ENCODE results near the gene STK39. TPM values are rescaled to one million over a fixed set of nuclear protein-coding genes. Genes with fewer than 3 reads are reported as not detected.

The STK39 gene
- total RNA-seq, 1 experiment from 2014 or later: 22.1 TPM

DNA sequence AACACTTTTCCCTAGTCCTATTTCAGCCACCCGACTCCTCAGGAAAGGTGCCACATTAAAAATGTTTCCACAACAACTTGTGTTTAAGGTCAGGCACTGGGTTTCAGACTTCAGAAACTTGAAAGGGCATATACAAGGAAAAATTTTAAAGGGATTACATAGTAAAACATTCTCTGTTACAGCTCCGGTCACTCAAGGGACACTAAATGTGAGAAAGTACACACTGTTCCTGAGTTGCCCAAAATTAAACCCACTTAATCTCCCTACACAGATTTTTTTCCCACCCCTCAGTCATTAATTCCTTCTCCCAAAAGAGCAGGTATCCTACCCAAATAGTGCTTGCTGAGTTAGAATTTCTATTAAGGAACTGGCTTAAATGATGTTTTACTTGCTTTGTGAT, 14.2 kb downstream of the STK39 start:
- H4K91ac ChIP-seq (ENCODE audit: insufficient read length, low read depth, low read length): no peak overlapping the region
- no peak overlapping the region for H4K8ac ChIP-seq (replicated peaks; ENCODE audit: insufficient read length, low read depth, low read length)
- H2BK12ac ChIP-seq (ENCODE audit: insufficient read length, low read depth, low read length): no peak overlapping the region
- H3K23me2 ChIP-seq (ENCODE audit: insufficient read length, low read depth, low read length, poor library complexity, severe bottlenecking): no peaks in the 10 kb centered on the region
- H3K56ac ChIP-seq (ENCODE audit: insufficient read length, low read depth, low read length): no peak overlapping the region
- Mint-ChIP-seq H3K4me3 (no peak overlapping the region), H3K36me3 (ENCODE audit: insufficient read depth in 1 of 3, low read depth in 3 of 3) (peaks cover 5 to 13% (median 8%) of the 10 kb centered on the region in 3 experiments; a peak in 6 of 7 replicates), H3K4me1 (no peaks in the 10 kb centered on the region; a peak in 1 of 4 replicates), H3K27me3 (ENCODE audit: low read depth) (no peaks in the 10 kb centered on the region), H3K9me3 (peaks cover 6 to 7% of the 10 kb centered on the region in 2 experiments; a peak in 3 of 5 replicates), H3K27ac (no peak overlapping the region)
- no peak overlapping the region for H2BK20ac ChIP-seq (ENCODE audit: low read depth, low read length, poor library complexity, severe bottlenecking)
- H2AFZ ChIP-seq (ENCODE audit: low read length): no peak overlapping the region
- H3K27me3 ChIP-seq (ENCODE audit: insufficient read depth, low read length): no peaks in the 10 kb centered on the region
- H2BK5ac ChIP-seq (ENCODE audit: insufficient read length, low read length): no peak overlapping the region
- no peaks in the 10 kb centered on the region for H3K79me1 ChIP-seq (ENCODE audit: insufficient read depth, low read depth, low read length, poor library complexity, severe bottlenecking)
- H4K5ac ChIP-seq (ENCODE audit: insufficient read length, low read depth, low read length): no peak overlapping the region
- no peak overlapping the region for H3K14ac ChIP-seq (ENCODE audit: insufficient read depth, low read length)
- no peaks in the 10 kb centered on the region for H3K79me2 ChIP-seq (ENCODE audit: insufficient read depth, low read length)
- WGBS (ENCODE audit: extremely low coverage, insufficient read length, low lambda C conversion rate): no CpG with 5 or more reads among the region's 2 CpGs
- no peak overlapping the region for H3K18ac ChIP-seq (ENCODE audit: insufficient read length, low read depth, low read length)
- no peak overlapping the region for H3K27ac ChIP-seq (ENCODE audit: insufficient read length, low read depth, low read length)
- no peaks in the 10 kb centered on the region for H4K20me1 ChIP-seq (ENCODE audit: control insufficient read depth, insufficient read depth, insufficient read length)
- DNase-seq: no peak
- H2BK120ac ChIP-seq (ENCODE audit: low read depth, low read length, poor library complexity, severe bottlenecking): no peak overlapping the region
- H3K9ac ChIP-seq (ENCODE audit: extremely low read depth, insufficient read length, low read length): no peak overlapping the region
- TF ChIP-seq, protein P1, sequence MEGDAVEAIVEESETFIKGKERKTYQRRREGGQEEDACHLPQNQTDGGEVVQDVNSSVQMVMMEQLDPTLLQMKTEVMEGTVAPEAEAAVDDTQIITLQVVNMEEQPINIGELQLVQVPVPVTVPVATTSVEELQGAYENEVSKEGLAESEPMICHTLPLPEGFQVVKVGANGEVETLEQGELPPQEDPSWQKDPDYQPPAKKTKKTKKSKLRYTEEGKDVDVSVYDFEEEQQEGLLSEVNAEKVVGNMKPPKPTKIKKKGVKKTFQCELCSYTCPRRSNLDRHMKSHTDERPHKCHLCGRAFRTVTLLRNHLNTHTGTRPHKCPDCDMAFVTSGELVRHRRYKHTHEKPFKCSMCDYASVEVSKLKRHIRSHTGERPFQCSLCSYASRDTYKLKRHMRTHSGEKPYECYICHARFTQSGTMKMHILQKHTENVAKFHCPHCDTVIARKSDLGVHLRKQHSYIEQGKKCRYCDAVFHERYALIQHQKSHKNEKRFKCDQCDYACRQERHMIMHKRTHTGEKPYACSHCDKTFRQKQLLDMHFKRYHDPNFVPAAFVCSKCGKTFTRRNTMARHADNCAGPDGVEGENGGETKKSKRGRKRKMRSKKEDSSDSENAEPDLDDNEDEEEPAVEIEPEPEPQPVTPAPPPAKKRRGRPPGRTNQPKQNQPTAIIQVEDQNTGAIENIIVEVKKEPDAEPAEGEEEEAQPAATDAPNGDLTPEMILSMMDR (conservative IDR thresholded peaks at IDR 0.05): no peak
- H3K23ac ChIP-seq (ENCODE audit: insufficient read length, low read depth, low read length): no peak overlapping the region
- no peak overlapping the region for H2BK15ac ChIP-seq (ENCODE audit: low read depth, low read length)
- no peak overlapping the region for H3T11ph ChIP-seq (ENCODE audit: low read length)
- no peak overlapping the region for H2AK5ac ChIP-seq (ENCODE audit: insufficient read length, low read length)
- no peaks in the 10 kb centered on the region for H3K4me1 ChIP-seq (ENCODE audit: insufficient read depth, low read length)
- H3K9me3 ChIP-seq (ENCODE audit: control insufficient read depth, low read depth, low read length): no peaks in the 10 kb centered on the region
- no peak overlapping the region for H3K4me2 ChIP-seq (ENCODE audit: insufficient read depth, insufficient read length, low read length)
- no peak overlapping the region for H3K4ac ChIP-seq (ENCODE audit: low read depth, low read length)
